Stomach smooth muscle (tissue), 2 donors: ENCODE measurements around the gene C19orf73.

Experiments used
- H3K27ac ChIP-seq: one replicate; pipeline ENCODE4 v1.7.0; 2013; ENCODE audit warnings: mild to moderate bottlenecking, low read length, inconsistent platforms
- H3K27me3 ChIP-seq, 2 donors: one replicate each; pipeline ENCODE4 v1.7.0; 2013; ENCODE audit warnings: low read length in 2 of 2; ENCODE audit not compliant: insufficient read depth in 2 of 2, control insufficient read depth in 1 of 2
- H3K36me3 ChIP-seq, 2 donors: one replicate each; pipeline ENCODE4 v1.7.0; 2013; ENCODE audit warnings: low read length in 2 of 2; ENCODE audit not compliant: control insufficient read depth in 2 of 2, insufficient read depth in 2 of 2
- H3K4me1 ChIP-seq: one replicate; pipeline ENCODE4 v1.7.0; 2013; ENCODE audit warnings: low read length; ENCODE audit not compliant: control insufficient read depth, insufficient read depth
- H3K4me3 ChIP-seq, 2 donors: one replicate each; pipeline ENCODE4 v1.7.0; 2013; ENCODE audit warnings: low read length in 2 of 2
- H3K9ac ChIP-seq, 2 donors: one replicate each; pipeline ENCODE4 v1.7.0; 2013; ENCODE audit warnings: low read length in 2 of 2, mild to moderate bottlenecking in 1 of 2
- H3K9me3 ChIP-seq, 2 donors: one replicate each; pipeline ENCODE4 v1.7.0; 2013; ENCODE audit warnings: low read length in 2 of 2; ENCODE audit not compliant: control insufficient read depth in 2 of 2
- donor health status: healthy.
- donor health status: Pancreatic carcinoma.

C19orf73 gene

GRCh38 chr19:49120325-49120683 is 1.4 kb upstream of the C19orf73 start:
- peak overlapping the region in 1 of 2 donors; percentile 57 for H3K4me3 ChIP-seq
- no peaks in the 10 kb centered on the region for H3K27me3 ChIP-seq
- H3K27ac ChIP-seq: no peak overlapping the region
- H3K4me1 ChIP-seq: peaks cover 26% of the 10 kb centered on the region
- no peak overlapping the region for H3K9ac ChIP-seq
- H3K36me3 ChIP-seq: peaks cover 0 to 3% of the 10 kb centered on the region in 2 donors
- H3K9me3 ChIP-seq: no peaks in the 10 kb centered on the region

GRCh38 chr19:49119411-49120324 is 725 bp upstream of the C19orf73 start, which contains the start of gene PPFIA3:
Gene PPFIA3, plus strand, starts transcription at chr19:49119544. Its CDS starts 8,330 bp downstream, at chr19:49127874.
- peak within 1 kb of the TSS; percentile 76 to 78 for H3K4me3 ChIP-seq
- H3K36me3 ChIP-seq: peaks cover 0 to 3% of the 10 kb centered on the region in 2 donors
- peaks cover 26% of the 10 kb centered on the region for H3K4me1 ChIP-seq
- H3K9ac ChIP-seq: peak within 1 kb of the TSS; percentile 71 to 74
- peak within 1 kb of the TSS; percentile 84 for H3K27ac ChIP-seq
- no peaks in the 10 kb centered on the region for H3K27me3 ChIP-seq
- no peaks in the 10 kb centered on the region for H3K9me3 ChIP-seq

- H3K4me1 ChIP-seq: peaks cover 32% of the 10 kb centered on the region
- no peaks in the 10 kb centered on the region for H3K9me3 ChIP-seq
- no peaks in the 10 kb centered on the region for H3K27me3 ChIP-seq
- H3K36me3 ChIP-seq: peaks cover 0 to 3% of the 10 kb centered on the region in 2 donors
- H3K27ac ChIP-seq: peak overlapping the region; percentile 84
- peak overlapping the region; percentile 42 to 74 for H3K9ac ChIP-seq
- peak overlapping the region; percentile 76 to 78 for H3K4me3 ChIP-seq
Observed at GRCh38 chr19:49117677-49118564, 1.0 kb downstream of the C19orf73 start.

GRCh38 chr19:49116544-49116943 is 2.4 kb downstream of the C19orf73 start:
- Histone ChIP-seq H3K4me1 (peaks cover 35% of the 10 kb centered on the region), H3K36me3 (peaks cover 0 to 3% of the 10 kb centered on the region in 2 donors), H3K9me3 (no peaks in the 10 kb centered on the region), H3K9ac (no peak overlapping the region), H3K27ac (no peak overlapping the region), H3K4me3 (no peak overlapping the region), H3K27me3 (no peaks in the 10 kb centered on the region)

GRCh38 chr19:49114630-49115363 is 4.1 kb downstream of the C19orf73 start:
- peak overlapping the region in 1 of 2 donors; percentile 42 for H3K9ac ChIP-seq
- peak overlapping the region; percentile 41 for H3K27ac ChIP-seq
- H3K4me1 ChIP-seq: peaks cover 33% of the 10 kb centered on the region

GRCh38 chr19:49113762-49114629 is 4.9 kb downstream of the C19orf73 start, which contains the start of gene LIN7B:
Gene LIN7B, plus strand, starts transcription at chr19:49114370. Its CDS starts 35 bp downstream, at chr19:49114405.
- Histone ChIP-seq H3K36me3 (peaks cover 2 to 3% of the 10 kb centered on the region in 2 donors), H3K27me3 (no peaks in the 10 kb centered on the region), H3K9me3 (no peaks in the 10 kb centered on the region), H3K4me3 (peak within 1 kb of the TSS; percentile 56 to 82), H3K9ac (peak within 1 kb of the TSS; percentile 26 to 47), H3K4me1 (peaks cover 27% of the 10 kb centered on the region), H3K27ac (peak within 1 kb of the TSS; percentile 46)

More at GRCh38 chr19:49114630-49115363, 4.1 kb downstream of the C19orf73 start:
- H3K27me3 ChIP-seq: no peaks in the 10 kb centered on the region
- peak overlapping the region; percentile 54 to 82 for H3K4me3 ChIP-seq
- no peaks in the 10 kb centered on the region for H3K9me3 ChIP-seq
- H3K36me3 ChIP-seq: peaks cover 0 to 3% of the 10 kb centered on the region in 2 donors

- no peak overlapping the region for H3K27ac ChIP-seq
- no peak overlapping the region for H3K9ac ChIP-seq
- no peak overlapping the region for H3K4me3 ChIP-seq
- H3K27me3 ChIP-seq: no peaks in the 10 kb centered on the region
- no peaks in the 10 kb centered on the region for H3K9me3 ChIP-seq
- H3K4me1 ChIP-seq: peaks cover 16% of the 10 kb centered on the region
- H3K36me3 ChIP-seq: peaks cover 9 to 20% of the 10 kb centered on the region in 2 donors
Observed at GRCh38 chr19:49111218-49111998, 7.5 kb downstream of the C19orf73 start.

GRCh38 chr19:49110567-49110966 is 8.4 kb downstream of the C19orf73 start:
- no peak overlapping the region for H3K4me3 ChIP-seq
- peaks cover 13% of the 10 kb centered on the region for H3K4me1 ChIP-seq
- H3K9ac ChIP-seq: no peak overlapping the region
- no peaks in the 10 kb centered on the region for H3K27me3 ChIP-seq
- no peaks in the 10 kb centered on the region for H3K9me3 ChIP-seq
- H3K27ac ChIP-seq: no peak overlapping the region
- peaks cover 15 to 28% of the 10 kb centered on the region in 2 donors for H3K36me3 ChIP-seq
